ENCODE data around the gene NLN. TPM values are rescaled to one million over a fixed set of nuclear protein-coding genes. Genes with fewer than 3 reads are reported as not detected.
"Not testable (repeated sequence)": the region's sequence is repeated elsewhere in the genome, so short reads cannot be mapped to it uniquely, and the experiment has no call there.

NLN gene
- total RNA-seq, 1 experiment from 2014 or later: 42.1 TPM

DNA sequence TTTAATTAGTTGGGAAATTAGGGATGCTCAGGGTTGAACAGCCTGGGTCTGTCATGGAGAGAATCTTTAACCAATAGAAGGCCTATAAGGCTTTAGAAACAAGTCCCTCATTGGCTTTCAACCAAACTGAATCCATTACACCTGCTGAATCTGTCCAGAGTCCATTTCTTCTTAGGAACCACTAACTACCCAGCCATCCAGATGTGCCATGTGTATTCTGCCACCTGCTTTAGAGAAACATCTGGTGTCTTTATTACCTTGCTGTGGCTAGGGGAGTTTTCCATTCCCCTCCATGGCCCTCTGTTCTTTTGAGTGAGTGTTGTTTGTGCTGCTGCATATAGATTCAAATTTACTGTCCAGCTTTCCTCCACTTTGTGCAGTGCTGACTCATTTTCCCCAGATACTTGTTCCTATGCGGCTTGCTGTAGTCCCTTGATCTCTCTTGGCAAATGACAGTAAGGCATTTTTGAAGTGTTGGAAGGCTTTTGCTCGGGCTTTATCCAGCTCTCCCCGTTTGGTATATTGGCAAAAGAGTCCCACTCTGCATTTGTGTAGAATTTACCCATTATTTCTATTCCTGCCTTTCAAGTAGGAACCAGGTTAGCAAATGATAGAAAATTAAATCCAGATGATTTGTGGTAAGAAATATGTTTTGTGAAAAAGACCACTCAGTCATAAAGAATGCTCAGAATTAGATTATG is 54.6 kb downstream of the NLN start:
- H3K27ac Mint-ChIP-seq (ENCODE audit: low read depth, unreplicated experiment): no peak overlapping the region
- TF ChIP-seq, protein P1, sequence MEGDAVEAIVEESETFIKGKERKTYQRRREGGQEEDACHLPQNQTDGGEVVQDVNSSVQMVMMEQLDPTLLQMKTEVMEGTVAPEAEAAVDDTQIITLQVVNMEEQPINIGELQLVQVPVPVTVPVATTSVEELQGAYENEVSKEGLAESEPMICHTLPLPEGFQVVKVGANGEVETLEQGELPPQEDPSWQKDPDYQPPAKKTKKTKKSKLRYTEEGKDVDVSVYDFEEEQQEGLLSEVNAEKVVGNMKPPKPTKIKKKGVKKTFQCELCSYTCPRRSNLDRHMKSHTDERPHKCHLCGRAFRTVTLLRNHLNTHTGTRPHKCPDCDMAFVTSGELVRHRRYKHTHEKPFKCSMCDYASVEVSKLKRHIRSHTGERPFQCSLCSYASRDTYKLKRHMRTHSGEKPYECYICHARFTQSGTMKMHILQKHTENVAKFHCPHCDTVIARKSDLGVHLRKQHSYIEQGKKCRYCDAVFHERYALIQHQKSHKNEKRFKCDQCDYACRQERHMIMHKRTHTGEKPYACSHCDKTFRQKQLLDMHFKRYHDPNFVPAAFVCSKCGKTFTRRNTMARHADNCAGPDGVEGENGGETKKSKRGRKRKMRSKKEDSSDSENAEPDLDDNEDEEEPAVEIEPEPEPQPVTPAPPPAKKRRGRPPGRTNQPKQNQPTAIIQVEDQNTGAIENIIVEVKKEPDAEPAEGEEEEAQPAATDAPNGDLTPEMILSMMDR (IDR thresholded peaks at IDR 0.05; ENCODE audit: unreplicated experiment): no peak
- CTCF ChIA-PET: interaction anchor here (0.5 to 0.9 kb wide), 2 partner anchors 33 to 396 kb away, joined by 3 to 4 read pairs; no protein-coding TSS in a partner anchor

DNA sequence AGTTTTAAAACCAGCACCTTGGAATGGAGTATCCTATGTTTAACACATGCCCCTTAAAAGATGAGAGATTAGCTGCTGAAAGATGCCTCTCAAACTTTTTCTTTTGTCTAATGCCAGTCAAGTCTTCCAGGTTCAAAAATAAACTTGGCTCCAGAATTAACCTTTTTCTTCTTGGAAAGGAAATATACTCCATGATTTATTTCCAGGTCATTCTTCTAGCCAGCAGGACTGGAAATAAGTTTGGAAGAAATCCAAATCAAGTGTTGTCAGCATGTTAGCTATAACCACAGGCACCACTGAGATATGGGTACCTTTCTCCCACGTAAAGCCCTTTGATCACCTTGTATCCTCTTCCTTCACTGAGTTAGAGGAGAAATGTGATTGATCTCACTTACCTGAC is 56.1 kb downstream of the NLN start:
- intact Hi-C loops (cut with micrococcal nuclease): no loop called here
- TF ChIP-seq, protein P1 (IDR thresholded peaks at IDR 0.05; ENCODE audit: unreplicated experiment): no peak
- H3K27ac Mint-ChIP-seq (ENCODE audit: low read depth, unreplicated experiment): no peak overlapping the region
- peaks cover 6% of the 10 kb centered on the region for H3K4me1 Mint-ChIP-seq (ENCODE audit: insufficient read depth, unreplicated experiment)
- no peaks in the 10 kb centered on the region for H3K27me3 Mint-ChIP-seq (ENCODE audit: insufficient read depth, unreplicated experiment)
- ChIA-PET CTCF (no interaction called here), POLR2A (interaction anchor here (0.7 to 1.3 kb wide), 2 partner anchors 34 to 148 kb away, joined by 3 to 4 read pairs; partner anchors contain the start of gene ERBIN)
- peaks cover 25% of the 10 kb centered on the region for H3K36me3 Mint-ChIP-seq (ENCODE audit: insufficient read depth, unreplicated experiment)
- H3K9me3 Mint-ChIP-seq (ENCODE audit: unreplicated experiment): no peaks in the 10 kb centered on the region
- no peak for DNase-seq (ENCODE audit: unreplicated experiment)
- BruUV-seq (replicated peaks): no TSS peak
- H3K4me3 Mint-ChIP-seq (ENCODE audit: unreplicated experiment): no peak overlapping the region

More for the DNA sequence above, 54.6 kb downstream of the NLN start:
- peaks cover 6% of the 10 kb centered on the region for H3K4me1 Mint-ChIP-seq (ENCODE audit: insufficient read depth, unreplicated experiment)
- POLR2A ChIA-PET: interaction anchor here (1.0 to 4.7 kb wide), 2 partner anchors 34 to 35 kb away, joined by 4 to 16 read pairs; no protein-coding TSS in a partner anchor
- intact Hi-C loops (cut with micrococcal nuclease): no loop called here
- peaks cover 15% of the 10 kb centered on the region for H3K36me3 Mint-ChIP-seq (ENCODE audit: insufficient read depth, unreplicated experiment)
- no peak for DNase-seq (ENCODE audit: unreplicated experiment)
- no peaks in the 10 kb centered on the region for H3K27me3 Mint-ChIP-seq (ENCODE audit: insufficient read depth, unreplicated experiment)
- no peaks in the 10 kb centered on the region for H3K9me3 Mint-ChIP-seq (ENCODE audit: unreplicated experiment)
- BruUV-seq (replicated peaks): no TSS peak
- H3K4me3 Mint-ChIP-seq (ENCODE audit: unreplicated experiment): no peak overlapping the region

DNA sequence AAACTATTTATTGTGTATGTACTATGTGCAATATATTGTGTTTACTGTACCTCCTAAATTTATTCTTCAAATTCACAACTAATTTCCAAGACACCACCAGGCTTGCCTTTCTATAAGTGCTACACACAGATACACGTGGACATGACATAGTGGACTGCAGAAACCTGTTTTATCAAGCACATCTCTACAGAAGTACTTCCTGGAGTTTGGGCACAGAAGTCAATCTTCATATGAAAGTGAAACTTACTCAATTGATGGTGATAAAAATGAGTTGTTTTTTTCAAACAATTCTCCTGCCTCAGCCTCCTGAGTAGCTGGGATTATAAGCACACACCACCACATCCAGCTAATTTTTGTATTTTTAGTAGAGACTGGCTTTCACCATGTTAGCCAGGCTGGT is 57.6 kb downstream of the NLN start:
- ChIA-PET CTCF (no interaction called here), POLR2A (no interaction called here)
- DNase-seq (ENCODE audit: unreplicated experiment): no peak
- intact Hi-C loops (cut with micrococcal nuclease): no loop called here
- no peaks in the 10 kb centered on the region for H3K27me3 Mint-ChIP-seq (ENCODE audit: insufficient read depth, unreplicated experiment)
- peaks cover 25% of the 10 kb centered on the region for H3K36me3 Mint-ChIP-seq (ENCODE audit: insufficient read depth, unreplicated experiment)
- no peaks in the 10 kb centered on the region for H3K4me1 Mint-ChIP-seq (ENCODE audit: insufficient read depth, unreplicated experiment)
- no peak overlapping the region for H3K4me3 Mint-ChIP-seq (ENCODE audit: unreplicated experiment)
- H3K27ac Mint-ChIP-seq (ENCODE audit: low read depth, unreplicated experiment): no peak overlapping the region
- TF ChIP-seq, protein P1 (IDR thresholded peaks at IDR 0.05; ENCODE audit: unreplicated experiment): no peak
- BruUV-seq (replicated peaks): no TSS peak
- H3K9me3 Mint-ChIP-seq (ENCODE audit: unreplicated experiment): no peaks in the 10 kb centered on the region

DNA sequence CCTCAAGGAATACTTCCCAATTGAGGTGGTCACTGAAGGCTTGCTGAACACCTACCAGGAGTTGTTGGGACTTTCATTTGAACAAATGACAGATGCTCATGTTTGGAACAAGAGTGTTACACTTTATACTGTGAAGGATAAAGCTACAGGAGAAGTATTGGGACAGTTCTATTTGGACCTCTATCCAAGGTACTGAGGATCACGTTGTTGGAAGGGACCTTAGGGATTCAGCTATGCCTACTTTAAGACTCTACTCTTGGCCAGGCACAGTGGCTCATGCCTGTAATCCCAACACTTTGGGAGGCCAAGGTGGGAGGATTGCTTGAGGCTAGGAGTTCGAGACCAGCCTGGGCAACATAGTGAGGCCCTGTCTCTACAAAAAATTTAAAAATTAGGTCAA is 66.3 kb downstream of the NLN start:
- H3K27ac Mint-ChIP-seq (ENCODE audit: low read depth, unreplicated experiment); H3K27me3 Mint-ChIP-seq (ENCODE audit: insufficient read depth, unreplicated experiment); CTCF ChIA-PET; H3K4me3 Mint-ChIP-seq (ENCODE audit: unreplicated experiment); H3K9me3 Mint-ChIP-seq (ENCODE audit: unreplicated experiment); intact Hi-C loops (cut with micrococcal nuclease); H3K4me1 Mint-ChIP-seq (ENCODE audit: insufficient read depth, unreplicated experiment); DNase-seq (ENCODE audit: unreplicated experiment); BruUV-seq (replicated peaks): not testable (repeated sequence)
- H3K36me3 Mint-ChIP-seq (ENCODE audit: insufficient read depth, unreplicated experiment): peaks cover 18% of the 10 kb centered on the region
- POLR2A ChIA-PET: interaction anchor here (0.7 kb wide), 1 partner anchor 14 kb away, joined by 3 read pairs; no protein-coding TSS in a partner anchor

All from MCF 10A (cell line).